GM12878 (cell line): ENCODE results near the gene MCF2L2.

Source experiments
- CEBPB ChIP-seq, 2 experiments: fragments of 150-350 bp in 1 of 2; IDR thresholded peaks; 2 replicates each; pipeline ENCODE4 v1.6.1; 2012 to 2014; ENCODE audit warnings: low read depth in 2 of 2, low read length in 2 of 2, borderline replicate concordance in 1 of 2, inconsistent platforms in 1 of 2
- CHD2 ChIP-seq: IDR thresholded peaks from 2 replicates; pipeline ENCODE4 v1.6.1; 2011; ENCODE audit warnings: low read depth, low read length, improper control_type of control experiment, borderline replicate concordance
- EGR1 ChIP-seq, 2 experiments: IDR thresholded peaks; 1 replicate in 1 of 2; 2 replicates in 1 of 2; pipeline ENCODE4 v1.6.1; 2011 to 2012; ENCODE audit warnings: low read depth in 2 of 2, low read length in 2 of 2, borderline replicate concordance in 1 of 2, mild to moderate bottlenecking in 1 of 2, moderate library complexity in 1 of 2
- EZH2 ChIP-seq: IDR thresholded peaks from 2 replicates; pipeline ENCODE4 v1.6.1; 2012; ENCODE audit warnings: low read depth, mild to moderate bottlenecking, control low read depth, inconsistent platforms, low read length, borderline replicate concordance; ENCODE audit not compliant: control insufficient read depth
- JUND ChIP-seq: IDR thresholded peaks from 2 replicates; pipeline ENCODE4 v1.6.1; 2012; ENCODE audit warnings: low read depth, mild to moderate bottlenecking, low read length, improper control_type of control experiment, moderate library complexity
- POLR2AphosphoS2 ChIP-seq: IDR thresholded peaks from 2 replicates; pipeline ENCODE4 v1.6.1; 2011; ENCODE audit warnings: low read depth, mild to moderate bottlenecking, low read length, improper control_type of control experiment, moderate library complexity
- RFX5 ChIP-seq: IDR thresholded peaks from 2 replicates; pipeline ENCODE4 v1.6.1; 2011; ENCODE audit warnings: low read depth, low read length, improper control_type of control experiment
- SIN3A ChIP-seq: IDR thresholded peaks from 2 replicates; pipeline ENCODE4 v1.6.1; 2012; ENCODE audit warnings: low read depth, low read length, improper control_type of control experiment
- SIX5 ChIP-seq: IDR thresholded peaks from 2 replicates; pipeline ENCODE4 v1.6.1; 2011; ENCODE audit warnings: mild to moderate bottlenecking, low read depth, low read length, moderate library complexity; ENCODE audit not compliant: severe bottlenecking
- TCF7 ChIP-seq: IDR thresholded peaks from 2 replicates; pipeline ENCODE4 v1.6.1; 2014; ENCODE audit warnings: antibody characterized with exemption, borderline replicate concordance
- TF ChIP-seq, protein P1 (sequence below), 3 experiments: IDR thresholded peaks in 2 of 3; conservative IDR thresholded peaks in 1 of 3; 2 replicates each; pipeline ENCODE4 v1.5.1; 2011; ENCODE audit warnings: low read depth in 3 of 3, low read length in 3 of 3, mild to moderate bottlenecking in 3 of 3, control low read depth in 2 of 3, moderate library complexity in 2 of 3, inconsistent platforms in 1 of 3, mixed read lengths in 1 of 3; ENCODE audit not compliant: control insufficient read depth in 2 of 3, insufficient read depth in 1 of 3; ENCODE audit errors: extremely low read depth in 1 of 3

- TF ChIP-seq, protein P1, sequence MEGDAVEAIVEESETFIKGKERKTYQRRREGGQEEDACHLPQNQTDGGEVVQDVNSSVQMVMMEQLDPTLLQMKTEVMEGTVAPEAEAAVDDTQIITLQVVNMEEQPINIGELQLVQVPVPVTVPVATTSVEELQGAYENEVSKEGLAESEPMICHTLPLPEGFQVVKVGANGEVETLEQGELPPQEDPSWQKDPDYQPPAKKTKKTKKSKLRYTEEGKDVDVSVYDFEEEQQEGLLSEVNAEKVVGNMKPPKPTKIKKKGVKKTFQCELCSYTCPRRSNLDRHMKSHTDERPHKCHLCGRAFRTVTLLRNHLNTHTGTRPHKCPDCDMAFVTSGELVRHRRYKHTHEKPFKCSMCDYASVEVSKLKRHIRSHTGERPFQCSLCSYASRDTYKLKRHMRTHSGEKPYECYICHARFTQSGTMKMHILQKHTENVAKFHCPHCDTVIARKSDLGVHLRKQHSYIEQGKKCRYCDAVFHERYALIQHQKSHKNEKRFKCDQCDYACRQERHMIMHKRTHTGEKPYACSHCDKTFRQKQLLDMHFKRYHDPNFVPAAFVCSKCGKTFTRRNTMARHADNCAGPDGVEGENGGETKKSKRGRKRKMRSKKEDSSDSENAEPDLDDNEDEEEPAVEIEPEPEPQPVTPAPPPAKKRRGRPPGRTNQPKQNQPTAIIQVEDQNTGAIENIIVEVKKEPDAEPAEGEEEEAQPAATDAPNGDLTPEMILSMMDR (IDR thresholded peaks at IDR 0.05 in 2 of 3, conservative IDR thresholded peaks at IDR 0.05 in 1 of 3; ENCODE audit: control insufficient read depth in 2 of 3, extremely low read depth in 1 of 3, insufficient read depth in 1 of 3, low read depth in 3 of 3, low read length in 3 of 3) = no peak
- TF ChIP-seq TCF7 (no peak), SIX5 (no peak), JUND (no peak), EGR1 (IDR thresholded peaks at IDR 0.05; ENCODE audit: borderline replicate concordance in 1 of 2, low read depth in 2 of 2, low read length in 2 of 2) (no peak), CHD2 (no peak), RFX5 (no peak), EZH2 (no peak), CEBPB (IDR thresholded peaks at IDR 0.05; ENCODE audit: borderline replicate concordance in 1 of 2, low read depth in 2 of 2, low read length in 2 of 2) (no peak), POLR2AphosphoS2 (no peak), SIN3A (no peak)
Measured at GRCh38 chr3:183153210-183153950, 275.0 kb downstream of the MCF2L2 start.
